Body of pancreas (tissue), 4 donors: ENCODE data around the gene MYORG. TPM values are rescaled to one million over a fixed set of nuclear protein-coding genes. Genes with fewer than 3 reads are reported as not detected.
A peak's percentile ranks its signal among the peaks of the same experiment; 100 is the strongest.

Source experiments
- ATAC-seq: fragments of 150-250 bp; one replicate; pipeline ENCODE4 v1.9.1; 2016
- DNase-seq, 4 donors: peaks; one replicate each; pipeline ENCODE4 v3.0.0-alpha.2; 2019
- H3K27ac ChIP-seq, 4 donors: fragments of 200-600 bp; sonication (generic); 1 replicate in 3 of 4; 2 replicates in 1 of 4; pipeline versions ENCODE4 v1.5.1 to v1.6.1; 2016 to 2019; ENCODE audit warnings: mild to moderate bottlenecking in 1 of 4, mixed read lengths in 1 of 4, moderate library complexity in 1 of 4
- H3K27me3 ChIP-seq, 2 donors: fragments of 200-600 bp; sonication (generic); one replicate each; pipeline ENCODE4 v1.6.0; 2016; ENCODE audit warnings: mild to moderate bottlenecking in 1 of 2
- H3K36me3 ChIP-seq, 2 donors: fragments of 200-600 bp; sonication (generic); replicated peaks in 1 of 2; 2 replicates each; pipeline ENCODE4 v1.5.1; 2016; ENCODE audit warnings: low read depth in 2 of 2; ENCODE audit not compliant: insufficient read depth in 1 of 2
- H3K4me1 ChIP-seq: fragments of 200-600 bp; sonication (generic); one replicate; pipeline ENCODE4 v1.6.0; 2016
- H3K4me3 ChIP-seq, 2 donors: fragments of 200-600 bp; sonication (generic); 1 replicate in 1 of 2; 2 replicates in 1 of 2; pipeline ENCODE4 v1.5.1; 2016 to 2019
- H3K9me3 ChIP-seq, 3 donors: fragments of 200-600 bp; sonication (generic); 1 replicate in 2 of 3; 2 replicates in 1 of 3; pipeline ENCODE4 v1.5.1; 2016
- CTCF ChIP-seq, 7 experiments: fragments of 450-650 bp in 4 of 7; fragments of 200-600 bp in 3 of 7; sonication (generic) in 3 of 7; IDR thresholded peaks; one replicate each; pipeline ENCODE4 v1.5.1; 2016 to 2019; ENCODE audit warnings: antibody characterized with exemption in 7 of 7
- POLR2A ChIP-seq, 3 donors: fragments of 450-650 bp; IDR thresholded peaks; one replicate each; pipeline ENCODE4 v1.6.1; 2016; ENCODE audit warnings: antibody characterized with exemption in 3 of 3, mild to moderate bottlenecking in 2 of 3
- WGBS, 2 donors: methylation state at CpG; one replicate each; pipeline ENCODE4 v1.1.5; 2017; 5-methylcytosine and 5-hydroxymethylcytosine counted together
- intact Hi-C: fragments of 100-400 bp; cut with DNase I; formaldehyde crosslinking; loops from one replicate; pipeline ENCODE4 v1.15.1; 2023
- total RNA-seq, 2 donors: library from RNA; depleted of rRNA; stranded (reverse); fragments of >200 nt; gene quantifications; one replicate each; pipeline ENCODE4 v1.1.0, GENCODE V29; 2016

MYORG gene
- total RNA-seq, 2 donors from 2014 or later, result 11.2 to 11.9 TPM

GRCh38 chr9:34382879-34383278, 6.2 kb upstream of the MYORG start:
- Histone ChIP-seq H3K27ac (no peak overlapping the region), H3K27me3 (no peaks in the 10 kb centered on the region), H3K4me3 (no peak overlapping the region), H3K36me3 (no peaks in the 10 kb centered on the region), H3K9me3 (no peaks in the 10 kb centered on the region), H3K4me1 (peaks cover 31% of the 10 kb centered on the region)
- intact Hi-C loops, result no loop called here
- 71 to 80% methylated on average over 3 of the region's 3 CpGs for WGBS, 2 donors
- no peak for DNase-seq
- no peak for ATAC-seq
- TF ChIP-seq POLR2A (IDR thresholded peaks at IDR 0.05) (no peak), CTCF (IDR thresholded peaks at IDR 0.05) (no peak)

DNA sequence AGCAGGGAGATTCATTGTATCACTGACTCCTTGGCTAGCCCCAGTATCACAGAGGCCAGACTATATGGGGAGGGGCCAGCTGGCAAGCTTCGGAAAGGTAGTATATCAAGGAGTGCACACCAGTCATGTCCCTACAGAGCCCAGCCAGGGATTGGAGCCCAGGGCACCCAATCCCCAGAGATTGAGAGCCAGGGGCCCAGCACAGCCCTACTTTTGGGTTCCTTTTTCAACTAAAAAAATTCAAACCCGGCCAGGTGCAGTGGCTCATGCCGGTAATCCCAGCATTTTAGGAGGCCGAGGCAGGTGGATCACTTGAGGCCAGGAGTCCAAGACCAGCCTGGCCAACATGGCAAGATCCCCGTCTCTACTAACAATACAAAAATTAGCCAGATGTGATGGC, 5.4 kb upstream of the MYORG start:
- intact Hi-C loops, result no loop called here
- Histone ChIP-seq H3K27me3 (no peaks in the 10 kb centered on the region), H3K4me1 (peaks cover 33% of the 10 kb centered on the region), H3K36me3 (no peaks in the 10 kb centered on the region), H3K4me3 (no peak overlapping the region), H3K9me3 (no peaks in the 10 kb centered on the region), H3K27ac (no peak overlapping the region)
- 89 to 97% methylated on average over 5 of the region's 5 CpGs for WGBS, 2 donors
- DNase-seq (no peak), ATAC-seq (no peak)
- no peak for TF ChIP-seq CTCF (IDR thresholded peaks at IDR 0.05)
- no peak for TF ChIP-seq POLR2A (IDR thresholded peaks at IDR 0.05)

- ATAC-seq (no peak), DNase-seq (peak in 2 of 4 donors; percentile 31 to 42)
- H3K4me3 ChIP-seq, result no peak overlapping the region
- WGBS, 2 donors, result 31% methylated on average over 10 to 17 of the region's 17 CpGs
- H3K36me3 ChIP-seq, result no peaks in the 10 kb centered on the region
- H3K27ac ChIP-seq, result peak overlapping the region in 1 of 4 donors; percentile 52
- intact Hi-C loops, result no loop called here
- H3K4me1 ChIP-seq, result peaks cover 33% of the 10 kb centered on the region
- no peak for TF ChIP-seq CTCF (IDR thresholded peaks at IDR 0.05)
- no peak for TF ChIP-seq POLR2A (IDR thresholded peaks at IDR 0.05)
- no peaks in the 10 kb centered on the region for H3K9me3 ChIP-seq
- H3K27me3 ChIP-seq, result no peaks in the 10 kb centered on the region
These were observed 4.6 kb upstream of the MYORG start for GRCh38 chr9:34381323-34381722.

GRCh38 chr9:34380511-34381315, 4.0 kb upstream of the MYORG start:
- TF ChIP-seq CTCF (IDR thresholded peaks at IDR 0.05), result peak in 1 of 7 experiments; percentile 9
- TF ChIP-seq POLR2A (IDR thresholded peaks at IDR 0.05), result peak; percentile 63 to 80 (median 80)
- ATAC-seq, result peak; percentile 57
- H3K27ac ChIP-seq, result peak overlapping the region in 3 of 4 donors; percentile 35 to 52 (median 44)

More at GRCh38 chr9:34380511-34381315, 4.0 kb upstream of the MYORG start:
- intact Hi-C loops, result no loop called here
- Histone ChIP-seq H3K4me1 (peaks cover 39% of the 10 kb centered on the region), H3K9me3 (no peaks in the 10 kb centered on the region), H3K36me3 (no peaks in the 10 kb centered on the region), H3K27me3 (no peaks in the 10 kb centered on the region), H3K4me3 (no peak overlapping the region)
- DNase-seq, result peak; percentile 81 to 84 (median 83)
- 5 to 12% methylated on average over 30 to 55 of the region's 59 CpGs for WGBS, 2 donors
